Inferior parietal cortex (tissue), 1 donor: ENCODE measurements around the gene SMOC2.
"Not testable (repeated sequence)": the region's sequence is repeated elsewhere in the genome, so short reads cannot be mapped to it uniquely, and the experiment has no call there.

Experiments
- DNase-seq: peaks from one replicate; pipeline ENCODE4 v3.0.0-alpha.2; 2016; ENCODE audit errors: extremely low spot score

The SMOC2 gene

GRCh38 chr6:168573276-168573835 lies 132.4 kb downstream of the SMOC2 start:
- DNase-seq, result not testable (repeated sequence)

DNA sequence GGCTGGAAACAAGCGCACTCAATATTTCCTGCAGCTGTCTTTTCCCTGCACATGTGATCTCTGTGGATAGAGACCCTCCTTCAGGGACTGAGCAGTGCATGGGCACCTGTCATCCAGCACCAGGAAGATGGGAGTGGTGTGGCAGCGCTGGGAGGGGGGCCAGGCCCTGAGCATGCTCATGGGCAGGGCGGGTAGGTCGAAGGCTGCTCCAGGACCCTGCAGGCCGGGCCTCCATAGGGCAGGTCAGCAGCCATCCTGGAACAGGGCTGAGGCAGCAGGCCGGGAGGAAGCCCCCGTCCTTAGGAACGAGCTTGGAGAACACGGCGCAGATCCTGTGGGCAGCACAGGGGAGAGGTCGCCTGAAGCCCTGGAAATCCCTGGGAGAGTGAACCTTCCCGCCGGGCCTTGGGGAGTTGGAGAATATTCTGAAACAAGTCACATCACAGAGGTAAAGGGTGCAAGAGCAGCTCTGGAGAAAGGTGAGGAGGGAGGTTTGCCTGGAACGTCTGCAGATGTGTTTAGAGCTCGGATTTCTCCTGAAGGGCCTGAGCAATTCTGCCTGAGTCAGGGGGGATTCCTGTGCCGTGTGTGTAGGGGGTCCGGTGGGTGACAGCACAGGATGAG lies 133.2 kb downstream of the SMOC2 start:
- no peak for DNase-seq

DNA sequence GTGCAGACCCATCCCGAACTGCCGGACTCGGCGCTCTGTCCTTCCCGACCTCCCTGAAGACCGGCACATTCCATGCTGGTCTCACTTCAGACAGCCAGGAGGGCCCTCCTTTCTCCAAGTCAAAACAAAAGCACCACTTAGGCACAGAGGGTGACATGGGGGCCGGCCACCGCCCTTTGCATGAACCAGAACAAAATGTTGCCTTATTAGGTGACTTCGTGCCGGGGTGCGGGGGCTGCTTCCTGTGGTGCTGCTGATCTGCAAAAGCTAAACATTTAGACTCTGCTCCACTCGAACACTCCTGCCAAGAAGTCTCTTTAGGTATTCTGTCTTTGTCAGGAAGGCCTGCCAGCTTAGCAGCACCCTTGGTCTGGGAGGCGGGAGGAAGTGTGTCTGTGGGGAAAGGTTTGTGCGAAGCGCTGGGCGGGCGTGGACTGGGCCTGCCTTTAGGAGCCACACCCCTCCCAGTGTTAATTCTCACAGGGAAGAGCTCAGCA lies 133.8 kb downstream of the SMOC2 start:
- no peak for DNase-seq

- no peak for DNase-seq
These were observed 134.5 kb downstream of the SMOC2 start for GRCh38 chr6:168575346-168576098.

DNA sequence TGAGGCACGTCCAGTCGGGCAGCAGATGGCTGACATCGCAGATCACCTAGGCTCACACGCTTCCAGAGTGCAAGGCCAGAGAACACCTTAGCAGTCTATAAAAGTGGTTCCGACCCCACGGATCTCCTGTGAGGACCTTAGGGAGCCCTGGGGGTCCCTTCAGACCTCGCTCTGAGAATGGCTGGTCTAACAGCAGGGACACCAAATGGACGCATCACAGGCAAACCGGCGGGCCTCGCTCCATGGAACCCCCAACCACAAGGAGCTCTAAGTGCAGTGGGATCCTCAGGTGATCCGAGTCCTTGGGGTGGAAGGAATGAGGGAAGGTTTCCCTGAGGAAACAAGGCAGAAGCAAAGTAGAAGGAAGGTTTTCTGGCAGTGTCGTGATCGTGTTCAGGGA lies 135.4 kb downstream of the SMOC2 start:
- DNase-seq, result no peak

GRCh38 chr6:168577496-168577895 lies 136.5 kb downstream of the SMOC2 start:
- DNase-seq, result no peak

GRCh38 chr6:168578036-168578435 lies 137.1 kb downstream of the SMOC2 start:
- DNase-seq, result no peak

GRCh38 chr6:168581236-168581635 lies 140.3 kb downstream of the SMOC2 start:
- no peak for DNase-seq

- no peak for DNase-seq
These were observed 140.7 kb downstream of the SMOC2 start for GRCh38 chr6:168581706-168582105.

DNA sequence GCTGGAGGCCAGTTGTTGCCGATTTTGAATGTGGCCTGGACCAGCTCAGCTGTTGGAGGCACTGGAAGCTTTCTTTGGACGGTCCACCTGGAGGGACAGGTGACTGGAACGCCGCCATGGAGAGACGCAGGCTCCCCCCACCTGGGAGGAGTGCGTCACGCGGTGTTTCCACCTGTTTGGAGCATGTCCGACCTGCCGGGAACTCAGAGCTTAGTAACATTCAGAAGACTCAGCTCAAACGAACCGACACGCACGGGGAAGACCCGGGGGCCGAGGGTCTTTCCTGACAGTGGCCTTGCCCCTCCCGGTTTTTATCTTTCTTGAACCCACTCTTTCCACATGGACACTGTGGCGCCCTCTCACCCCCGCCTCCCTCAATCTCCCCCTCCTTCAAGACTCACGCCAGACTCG lies 141.6 kb downstream of the SMOC2 start:
- no peak for DNase-seq

DNA sequence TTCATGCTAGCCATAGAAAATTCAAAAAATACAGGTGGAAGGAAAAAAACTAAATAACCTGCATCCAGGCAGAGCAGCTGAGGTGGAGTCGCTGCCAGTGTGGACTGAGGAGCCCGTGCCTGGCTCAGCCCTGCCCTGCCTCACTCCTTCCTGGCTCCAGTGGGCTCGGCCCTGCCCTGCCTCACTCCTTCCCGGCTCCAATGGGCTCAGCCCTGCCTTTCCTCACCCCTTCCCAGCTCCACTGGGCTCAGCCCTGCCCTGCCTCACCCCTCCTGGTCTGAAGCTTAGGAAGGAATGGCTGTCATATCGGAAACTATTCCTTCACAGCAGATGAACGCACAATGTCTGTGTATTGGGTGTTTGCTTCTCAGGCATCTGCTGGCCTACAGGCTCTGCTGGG lies 142.1 kb downstream of the SMOC2 start:
- no peak for DNase-seq

GRCh38 chr6:168583821-168584220 lies 142.8 kb downstream of the SMOC2 start:
- no peak for DNase-seq

- DNase-seq, result no peak
These were observed 143.3 kb downstream of the SMOC2 start for GRCh38 chr6:168584249-168584648.

DNA sequence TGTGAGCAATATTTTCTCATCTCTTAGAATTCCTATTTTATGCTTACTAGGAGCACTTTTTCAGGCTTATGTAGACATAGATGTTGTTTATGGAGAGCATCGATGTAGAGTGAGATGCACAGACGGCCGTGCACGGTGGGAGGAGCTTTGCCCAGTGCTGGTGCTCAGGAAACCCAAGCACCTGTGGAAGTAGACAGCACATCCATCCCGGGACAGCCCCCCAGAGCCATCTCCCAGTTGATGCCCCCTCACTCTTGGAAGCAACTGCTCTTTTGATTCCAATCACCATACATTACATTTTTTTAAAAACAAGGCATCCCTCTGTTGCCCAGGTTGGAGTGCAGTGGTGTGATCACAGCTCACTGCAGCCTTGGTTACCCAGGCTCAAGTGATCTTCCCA lies 143.7 kb downstream of the SMOC2 start:
- DNase-seq, result no peak

DNA sequence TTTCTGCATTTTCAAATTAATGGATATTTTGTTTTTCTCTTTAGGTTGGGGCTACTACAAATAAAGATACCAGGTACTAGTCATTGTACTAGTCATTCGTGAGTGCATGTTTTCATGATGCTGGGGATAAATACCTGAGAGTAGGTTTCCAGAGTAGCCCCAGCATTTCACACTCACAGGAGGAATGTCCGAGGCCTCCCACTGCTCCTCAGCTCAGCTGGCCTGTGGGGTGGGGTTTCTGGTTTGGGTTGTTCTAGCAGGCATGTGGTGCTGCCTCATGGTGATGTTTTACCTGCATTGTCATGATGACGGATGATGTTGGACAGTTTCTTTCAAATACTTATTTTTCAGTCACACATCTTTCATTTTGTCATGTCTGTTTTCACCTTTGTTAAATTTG lies 144.5 kb downstream of the SMOC2 start:
- no peak for DNase-seq

- DNase-seq, result no peak
These were observed 148.3 kb downstream of the SMOC2 start for GRCh38 chr6:168589275-168589674.

DNA sequence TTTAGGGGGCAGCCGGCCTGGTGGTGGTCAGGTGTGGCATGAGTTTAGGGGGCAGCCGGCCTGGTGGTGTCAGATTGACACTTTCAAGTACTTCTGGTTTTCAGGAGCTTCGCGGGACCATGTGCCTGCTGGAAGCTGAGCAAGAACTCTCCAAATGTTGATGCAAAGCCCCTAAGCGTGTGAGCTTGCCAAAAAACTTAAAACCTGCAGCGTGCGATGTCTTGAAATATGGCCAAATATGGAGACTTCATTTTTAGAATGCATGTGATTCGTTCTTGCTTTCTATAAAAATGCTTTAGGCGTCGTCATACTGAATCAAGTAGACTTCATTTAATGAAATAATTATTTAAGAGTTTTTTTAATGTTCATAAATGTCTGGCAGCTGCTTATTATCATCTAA lies 149.4 kb downstream of the SMOC2 start:
- DNase-seq, result no peak

DNA sequence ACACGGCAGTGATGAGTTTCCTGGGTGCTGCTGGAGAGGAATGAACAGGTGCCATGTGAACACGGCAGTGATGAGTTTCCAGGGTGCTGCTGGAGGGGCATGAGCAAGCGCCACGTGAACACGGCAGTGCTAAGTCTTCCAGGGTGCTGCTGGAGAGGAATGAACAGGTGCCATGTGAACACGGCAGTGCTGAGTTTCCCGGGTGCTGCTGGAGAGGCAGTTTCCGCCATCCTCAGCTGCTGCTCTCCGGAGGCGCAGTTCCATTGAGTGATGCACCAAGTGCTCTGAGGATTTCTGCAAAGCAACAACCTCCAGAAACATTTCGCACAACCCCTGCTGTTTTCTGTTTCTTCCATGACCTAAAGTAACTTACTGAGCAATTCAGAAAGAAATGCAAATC lies 155.4 kb downstream of the SMOC2 start:
- peak; percentile 5 for DNase-seq

DNA sequence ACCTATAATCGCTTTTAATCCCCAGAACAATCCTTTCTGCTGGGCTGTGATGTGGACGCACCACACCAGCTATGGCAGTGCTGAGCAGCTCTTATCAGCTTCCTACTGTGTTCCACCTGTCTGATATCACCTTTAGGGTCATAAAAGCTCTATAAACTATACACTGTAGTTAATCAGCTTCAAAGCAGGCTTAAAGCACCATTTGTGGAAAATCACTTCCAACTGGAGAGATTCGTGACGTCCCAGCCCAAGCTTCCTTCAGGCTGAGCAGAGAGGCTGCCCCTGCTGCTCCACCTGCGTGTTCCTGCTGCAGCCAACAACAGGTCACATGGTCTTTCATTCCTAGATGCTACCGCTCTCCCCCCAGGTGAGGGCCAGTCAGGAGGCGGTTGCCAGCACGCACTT lies 156.5 kb downstream of the SMOC2 start:
- DNase-seq, result no peak

- DNase-seq, result no peak
These were observed 157.5 kb downstream of the SMOC2 start for GRCh38 chr6:168598251-168599117.

GRCh38 chr6:168599118-168599494 lies 158.1 kb downstream of the SMOC2 start:
- no peak for DNase-seq

- DNase-seq, result no peak
These were observed 158.9 kb downstream of the SMOC2 start for GRCh38 chr6:168599769-168600330.
